PC-3 (cell line): ENCODE measurements around the gene LYG2.

Experiments used
- CTCF ChIP-seq: fragments of 300-600 bp; sonication (generic); conservative IDR thresholded peaks from 2 replicates; pipeline ENCODE4 v1.5.1; 2017; ENCODE audit warnings: antibody characterized with exemption, low read depth, mild to moderate bottlenecking, low read length
- EZH2 ChIP-seq: fragments of 300-600 bp; sonication (generic); IDR thresholded peaks from one replicate; pipeline ENCODE4 v1.6.1; 2017; ENCODE audit warnings: antibody characterized with exemption, mild to moderate bottlenecking, low read length; ENCODE audit not compliant: unreplicated experiment
- EZH2phosphoT487 ChIP-seq: fragments of 300-600 bp; sonication (generic); IDR thresholded peaks from 2 replicates; pipeline ENCODE4 v1.6.1; 2018; ENCODE audit warnings: mild to moderate bottlenecking, antibody characterized with exemption, low read length, borderline replicate concordance

- TF ChIP-seq EZH2 (no peak), CTCF (no peak), EZH2phosphoT487 (no peak)
Observed at GRCh38 chr2:99216096-99216495, 39.4 kb downstream of the LYG2 start.
